ENCODE measurements around the gene CATSPER1.

CATSPER1 gene

GRCh38 chr11:66002648-66003225 is 23.5 kb downstream of the CATSPER1 start:
- DNase-seq: no peak

GRCh38 chr11:66001942-66002647 is 24.2 kb downstream of the CATSPER1 start, which contains the start of the genes BANF1 and EIF1AD:
Gene BANF1, plus strand, starts transcription at chr11:66002503. Its CDS starts 748 bp downstream, at chr11:66003251.
Gene EIF1AD, minus strand, starts transcription at chr11:66002157. Its CDS starts 1,768 bp downstream, at chr11:66000389.
- peak; percentile 99 for DNase-seq

GRCh38 chr11:65997286-65997685 is 29.0 kb downstream of the CATSPER1 start:
- no peak for DNase-seq

GRCh38 chr11:65992056-65992455 is 34.2 kb downstream of the CATSPER1 start:
- DNase-seq: no peak

- DNase-seq: peak; percentile 92
Observed at GRCh38 chr11:65988791-65989592, 37.3 kb downstream of the CATSPER1 start.

GRCh38 chr11:65987336-65987735 is 38.9 kb downstream of the CATSPER1 start:
- no peak for DNase-seq

GRCh38 chr11:65983589-65983987 is 42.7 kb downstream of the CATSPER1 start:
- DNase-seq: no peak

- no peak for DNase-seq
Observed at GRCh38 chr11:65982824-65983588, 43.3 kb downstream of the CATSPER1 start.

GRCh38 chr11:65981972-65982823 is 44.1 kb downstream of the CATSPER1 start:
- no peak for DNase-seq

- no peak for DNase-seq
Observed at GRCh38 chr11:65981101-65981740, 45.1 kb downstream of the CATSPER1 start.

GRCh38 chr11:65979261-65979759 is 47.0 kb downstream of the CATSPER1 start:
- no peak for DNase-seq

- DNase-seq: no peak
Observed at GRCh38 chr11:65978391-65979238, 47.7 kb downstream of the CATSPER1 start.

GRCh38 chr11:65977621-65978390 is 48.5 kb downstream of the CATSPER1 start:
- no peak for DNase-seq

- no peak for DNase-seq
Observed at GRCh38 chr11:65976216-65977176, 49.8 kb downstream of the CATSPER1 start.

- DNase-seq: no peak
Observed at GRCh38 chr11:65975771-65976170, 50.5 kb downstream of the CATSPER1 start.

- peak; percentile 49 for DNase-seq
Observed at GRCh38 chr11:65973439-65974110, 52.7 kb downstream of the CATSPER1 start.

GRCh38 chr11:65972116-65972515 is 54.2 kb downstream of the CATSPER1 start:
- DNase-seq: no peak

Data from fibroblast of skin of back (primary cell).